Measurements from ENCODE around the gene SLC9A2. TPM values are rescaled to one million over a fixed set of nuclear protein-coding genes. Genes with fewer than 3 reads are reported as not detected.
A peak's percentile ranks its signal among the peaks of the same experiment; 100 is the strongest.

The SLC9A2 gene
- total RNA-seq, 1 donor from 2014 or later = not detected

DNA sequence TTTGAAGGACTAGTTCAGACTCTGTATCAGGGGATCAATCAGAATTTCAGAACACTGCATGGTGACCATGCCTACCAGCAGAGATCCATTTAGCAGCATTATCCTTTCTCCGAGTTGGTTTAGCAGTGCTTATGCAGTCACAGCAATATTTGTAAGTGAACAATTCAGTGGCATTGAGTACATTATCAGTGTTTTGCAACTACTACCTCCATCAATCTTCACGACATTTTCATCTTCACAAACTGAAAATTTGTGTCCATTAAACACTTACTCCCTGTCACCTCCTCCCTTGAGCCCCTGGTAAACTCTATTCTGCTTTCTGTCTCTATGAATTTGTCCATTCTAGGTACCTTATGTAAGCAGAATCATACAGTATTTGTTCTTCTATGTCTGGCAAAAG is 20.1 kb downstream of the SLC9A2 start:
- no peaks in the 10 kb centered on the region for H3K79me2 ChIP-seq (ENCODE audit: low read depth)
- no peak overlapping the region for H3K4me3 ChIP-seq
- H3K27me3 ChIP-seq = no peaks in the 10 kb centered on the region
- no peaks in the 10 kb centered on the region for H4K20me1 ChIP-seq (ENCODE audit: low read depth)
- H3F3A ChIP-seq (ENCODE audit: low read depth) = no peaks in the 10 kb centered on the region
- TF ChIP-seq EZH2 (IDR thresholded peaks at IDR 0.05) = no peak
- TF ChIP-seq, protein P1, sequence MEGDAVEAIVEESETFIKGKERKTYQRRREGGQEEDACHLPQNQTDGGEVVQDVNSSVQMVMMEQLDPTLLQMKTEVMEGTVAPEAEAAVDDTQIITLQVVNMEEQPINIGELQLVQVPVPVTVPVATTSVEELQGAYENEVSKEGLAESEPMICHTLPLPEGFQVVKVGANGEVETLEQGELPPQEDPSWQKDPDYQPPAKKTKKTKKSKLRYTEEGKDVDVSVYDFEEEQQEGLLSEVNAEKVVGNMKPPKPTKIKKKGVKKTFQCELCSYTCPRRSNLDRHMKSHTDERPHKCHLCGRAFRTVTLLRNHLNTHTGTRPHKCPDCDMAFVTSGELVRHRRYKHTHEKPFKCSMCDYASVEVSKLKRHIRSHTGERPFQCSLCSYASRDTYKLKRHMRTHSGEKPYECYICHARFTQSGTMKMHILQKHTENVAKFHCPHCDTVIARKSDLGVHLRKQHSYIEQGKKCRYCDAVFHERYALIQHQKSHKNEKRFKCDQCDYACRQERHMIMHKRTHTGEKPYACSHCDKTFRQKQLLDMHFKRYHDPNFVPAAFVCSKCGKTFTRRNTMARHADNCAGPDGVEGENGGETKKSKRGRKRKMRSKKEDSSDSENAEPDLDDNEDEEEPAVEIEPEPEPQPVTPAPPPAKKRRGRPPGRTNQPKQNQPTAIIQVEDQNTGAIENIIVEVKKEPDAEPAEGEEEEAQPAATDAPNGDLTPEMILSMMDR (IDR thresholded peaks at IDR 0.05) = no peak
- no peak for TF ChIP-seq EZH2phosphoT487 (IDR thresholded peaks at IDR 0.05)
- H3K9me3 ChIP-seq (ENCODE audit: low read depth) = no peaks in the 10 kb centered on the region
- no peaks in the 10 kb centered on the region for H3K4me1 Mint-ChIP-seq
- no peaks in the 10 kb centered on the region for H3K9me3 Mint-ChIP-seq
- no peak for DNase-seq (ENCODE audit: low spot score)
- H3K27me3 Mint-ChIP-seq (ENCODE audit: insufficient read depth, low read depth) = no peaks in the 10 kb centered on the region
- H3K4me3 Mint-ChIP-seq = no peak overlapping the region
- no peak overlapping the region for H3K4me2 ChIP-seq
- H3K27ac ChIP-seq = no peak overlapping the region
- no peak overlapping the region for H3K9ac ChIP-seq
- H3K36me3 Mint-ChIP-seq = no peaks in the 10 kb centered on the region
- no peaks in the 10 kb centered on the region for H3K4me1 ChIP-seq
- H3K27ac Mint-ChIP-seq = no peak overlapping the region
- H2AFZ ChIP-seq (replicated peaks) = no peak overlapping the region
- no peaks in the 10 kb centered on the region for H3K36me3 ChIP-seq

DNA sequence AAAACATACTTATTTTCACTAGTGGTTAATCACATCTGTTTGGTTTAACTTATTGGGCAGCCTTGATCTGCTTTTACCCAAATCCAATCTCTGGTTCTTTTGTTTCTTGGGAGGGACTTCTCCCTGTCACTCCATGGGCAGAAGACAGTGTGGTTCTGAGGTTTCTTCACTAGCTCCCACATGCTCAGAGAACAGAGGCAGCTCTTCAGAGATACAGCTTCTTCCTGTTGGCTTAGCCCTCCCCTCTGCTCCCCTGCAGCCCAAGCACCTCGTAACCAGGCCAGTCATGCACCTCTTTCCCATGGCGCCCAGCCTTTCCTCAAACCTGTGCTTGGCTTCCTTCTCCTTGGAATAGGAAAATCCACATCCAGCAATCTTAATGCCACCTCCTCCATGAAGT is 32.8 kb downstream of the SLC9A2 start:
- TF ChIP-seq, protein P1 (IDR thresholded peaks at IDR 0.05) = no peak
- TF ChIP-seq EZH2phosphoT487 (IDR thresholded peaks at IDR 0.05) = no peak
- TF ChIP-seq EZH2 (IDR thresholded peaks at IDR 0.05) = no peak
- no peaks in the 10 kb centered on the region for H3K36me3 Mint-ChIP-seq
- DNase-seq (ENCODE audit: low spot score) = no peak
- peaks cover 2% of the 10 kb centered on the region for H3K4me1 Mint-ChIP-seq
- no peaks in the 10 kb centered on the region for H3K36me3 ChIP-seq
- H3K4me1 ChIP-seq = no peaks in the 10 kb centered on the region
- H3K9me3 Mint-ChIP-seq = peaks cover 3% of the 10 kb centered on the region
- no peaks in the 10 kb centered on the region for H3K79me2 ChIP-seq (ENCODE audit: low read depth)
- H3K27ac Mint-ChIP-seq = no peak overlapping the region
- no peak overlapping the region for H3K9ac ChIP-seq
- no peaks in the 10 kb centered on the region for H3K9me3 ChIP-seq (ENCODE audit: low read depth)
- H3K4me3 ChIP-seq = no peak overlapping the region
- no peak overlapping the region for H3K4me2 ChIP-seq
- H3F3A ChIP-seq (ENCODE audit: low read depth) = no peaks in the 10 kb centered on the region
- no peak overlapping the region for H2AFZ ChIP-seq (replicated peaks)
- no peaks in the 10 kb centered on the region for H4K20me1 ChIP-seq (ENCODE audit: low read depth)
- H3K27me3 ChIP-seq = no peaks in the 10 kb centered on the region
- H3K27me3 Mint-ChIP-seq (ENCODE audit: insufficient read depth, low read depth) = no peaks in the 10 kb centered on the region
- no peak overlapping the region for H3K27ac ChIP-seq
- no peak overlapping the region for H3K4me3 Mint-ChIP-seq

DNA sequence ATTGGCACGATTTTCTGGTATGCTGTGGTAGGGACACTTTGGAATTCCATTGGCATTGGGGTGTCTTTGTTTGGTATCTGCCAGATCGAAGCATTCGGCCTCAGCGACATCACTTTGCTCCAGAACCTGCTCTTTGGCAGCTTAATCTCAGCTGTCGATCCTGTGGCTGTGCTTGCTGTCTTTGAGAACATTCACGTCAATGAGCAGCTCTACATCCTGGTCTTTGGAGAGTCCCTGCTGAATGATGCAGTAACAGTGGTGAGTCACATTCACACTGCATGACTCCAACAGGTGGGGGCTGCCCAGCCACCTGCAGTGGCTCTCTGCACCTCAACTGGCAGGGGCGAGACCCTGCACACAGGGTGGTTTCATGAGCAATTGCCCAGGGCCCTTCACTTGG is 38.4 kb downstream of the SLC9A2 start:
- H3K36me3 Mint-ChIP-seq = no peaks in the 10 kb centered on the region
- Histone ChIP-seq H3K27me3 (no peaks in the 10 kb centered on the region), H3K36me3 (no peaks in the 10 kb centered on the region), H3K4me2 (no peak overlapping the region), H3K4me3 (no peak overlapping the region), H3K9me3 (ENCODE audit: low read depth) (no peaks in the 10 kb centered on the region), H3F3A (ENCODE audit: low read depth) (no peaks in the 10 kb centered on the region), H3K79me2 (ENCODE audit: low read depth) (no peaks in the 10 kb centered on the region), H3K27ac (no peak overlapping the region), H4K20me1 (ENCODE audit: low read depth) (no peaks in the 10 kb centered on the region), H3K9ac (no peak overlapping the region), H3K4me1 (no peaks in the 10 kb centered on the region), H2AFZ (replicated peaks) (peak overlapping the region; percentile 44)
- no peak overlapping the region for H3K4me3 Mint-ChIP-seq
- TF ChIP-seq EZH2phosphoT487 (IDR thresholded peaks at IDR 0.05) = no peak
- TF ChIP-seq EZH2 (IDR thresholded peaks at IDR 0.05) = no peak
- TF ChIP-seq, protein P1 (IDR thresholded peaks at IDR 0.05) = no peak
- H3K4me1 Mint-ChIP-seq = no peaks in the 10 kb centered on the region
- no peak for DNase-seq (ENCODE audit: low spot score)
- no peaks in the 10 kb centered on the region for H3K27me3 Mint-ChIP-seq (ENCODE audit: insufficient read depth, low read depth)
- H3K27ac Mint-ChIP-seq = no peak overlapping the region
- H3K9me3 Mint-ChIP-seq = no peaks in the 10 kb centered on the region

All from neural progenitor cell (in vitro differentiated cells).